ENCODE results near the gene HLCS.

HLCS gene

GRCh38 chr21:36834192-36834591 lies 132.3 kb downstream of the HLCS start:
- peaks cover 14% of the 10 kb centered on the region for H3K4me1 ChIP-seq (ENCODE audit: insufficient read depth, low read length, poor library complexity, severe bottlenecking)
- no peaks in the 10 kb centered on the region for H3K36me3 ChIP-seq (ENCODE audit: insufficient read depth, low read length)
- no peaks in the 10 kb centered on the region for H3K27me3 ChIP-seq (ENCODE audit: insufficient read depth, low read length, poor library complexity, severe bottlenecking)
- no peaks in the 10 kb centered on the region for H3K79me2 ChIP-seq (ENCODE audit: insufficient read depth, low read length)
- H4K20me1 ChIP-seq (ENCODE audit: insufficient read depth, low read length, poor library complexity, severe bottlenecking), result no peaks in the 10 kb centered on the region
- H3K9ac ChIP-seq (ENCODE audit: low read depth, low read length, poor library complexity, severe bottlenecking), result no peak overlapping the region
- TF ChIP-seq CTCF (conservative IDR thresholded peaks at IDR 0.05; ENCODE audit: low read length), result no peak
- no peak for TF ChIP-seq EZH2phosphoT487 (IDR thresholded peaks at IDR 0.05; ENCODE audit: borderline replicate concordance)
- no peak overlapping the region for H2AFZ ChIP-seq (ENCODE audit: low read length)
- no peak overlapping the region for H3K4me2 ChIP-seq (ENCODE audit: low read depth, low read length, poor library complexity, severe bottlenecking)
- no peak overlapping the region for H3K4me3 ChIP-seq (ENCODE audit: low read length, poor library complexity, severe bottlenecking)
- H3F3A ChIP-seq (ENCODE audit: low read depth), result no peaks in the 10 kb centered on the region
- no peaks in the 10 kb centered on the region for H3K9me2 ChIP-seq (replicated peaks; ENCODE audit: low read depth, low read length)
- H3K9me3 ChIP-seq (ENCODE audit: insufficient read depth, low read depth, low read length), result no peaks in the 10 kb centered on the region

- Histone ChIP-seq H4K20me1 (ENCODE audit: insufficient read depth, low read length, poor library complexity, severe bottlenecking) (no peaks in the 10 kb centered on the region), H3K4me2 (ENCODE audit: low read depth, low read length, poor library complexity, severe bottlenecking) (no peak overlapping the region), H3K4me1 (ENCODE audit: insufficient read depth, low read length, poor library complexity, severe bottlenecking) (peaks cover 14% of the 10 kb centered on the region), H3K9me3 (ENCODE audit: insufficient read depth, low read depth, low read length) (no peaks in the 10 kb centered on the region), H3K27me3 (ENCODE audit: insufficient read depth, low read length, poor library complexity, severe bottlenecking) (no peaks in the 10 kb centered on the region), H3K36me3 (ENCODE audit: insufficient read depth, low read length) (no peaks in the 10 kb centered on the region), H3K9me2 (replicated peaks; ENCODE audit: low read depth, low read length) (no peaks in the 10 kb centered on the region), H3K79me2 (ENCODE audit: insufficient read depth, low read length) (no peaks in the 10 kb centered on the region), H2AFZ (ENCODE audit: low read length) (no peak overlapping the region), H3F3A (ENCODE audit: low read depth) (no peaks in the 10 kb centered on the region), H3K9ac (ENCODE audit: low read depth, low read length, poor library complexity, severe bottlenecking) (no peak overlapping the region), H3K4me3 (ENCODE audit: low read length, poor library complexity, severe bottlenecking) (no peak overlapping the region)
- TF ChIP-seq EZH2phosphoT487 (IDR thresholded peaks at IDR 0.05; ENCODE audit: borderline replicate concordance) (no peak), CTCF (conservative IDR thresholded peaks at IDR 0.05; ENCODE audit: low read length) (no peak)
Measured at GRCh38 chr21:36830100-36830499, 136.4 kb downstream of the HLCS start.

DNA sequence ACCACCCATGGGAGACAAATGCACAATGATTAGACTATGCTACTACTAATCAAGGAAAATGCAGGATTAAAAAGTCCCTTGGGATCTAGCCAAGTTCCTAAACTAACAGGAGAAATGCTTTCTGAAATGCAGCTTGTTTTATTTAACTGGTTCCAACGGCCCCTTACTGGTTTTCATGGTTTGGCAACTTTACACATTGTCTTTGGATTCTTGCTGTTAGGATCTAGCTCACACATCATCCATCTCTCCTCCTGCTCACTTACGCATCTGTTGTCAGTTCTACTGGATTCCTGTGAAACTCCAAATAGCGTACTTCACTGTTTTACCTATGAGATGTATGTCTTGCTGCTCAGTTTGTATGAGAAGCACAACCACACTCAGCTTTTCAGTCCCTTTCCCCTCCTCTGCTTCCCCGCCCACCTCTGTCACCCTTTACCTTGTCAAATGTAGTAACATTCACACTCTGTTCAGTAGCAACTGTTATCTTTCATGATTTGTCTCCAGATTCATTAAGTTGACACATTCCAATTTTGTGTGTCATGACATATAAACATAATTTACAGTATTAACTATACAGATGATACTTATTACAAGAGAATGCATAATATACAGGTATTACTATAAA lies 137.5 kb downstream of the HLCS start:
- Histone ChIP-seq H2AFZ (ENCODE audit: low read length) (no peak overlapping the region), H3K4me1 (ENCODE audit: insufficient read depth, low read length, poor library complexity, severe bottlenecking) (peaks cover 14% of the 10 kb centered on the region), H3K27me3 (ENCODE audit: insufficient read depth, low read length, poor library complexity, severe bottlenecking) (no peaks in the 10 kb centered on the region), H3K9ac (ENCODE audit: low read depth, low read length, poor library complexity, severe bottlenecking) (no peak overlapping the region), H3K36me3 (ENCODE audit: insufficient read depth, low read length) (no peaks in the 10 kb centered on the region), H3K9me3 (ENCODE audit: insufficient read depth, low read depth, low read length) (no peaks in the 10 kb centered on the region), H3K9me2 (replicated peaks; ENCODE audit: low read depth, low read length) (no peaks in the 10 kb centered on the region), H3K4me2 (ENCODE audit: low read depth, low read length, poor library complexity, severe bottlenecking) (no peak overlapping the region), H3K4me3 (ENCODE audit: low read length, poor library complexity, severe bottlenecking) (no peak overlapping the region), H3K79me2 (ENCODE audit: insufficient read depth, low read length) (no peaks in the 10 kb centered on the region), H3F3A (ENCODE audit: low read depth) (no peaks in the 10 kb centered on the region), H4K20me1 (ENCODE audit: insufficient read depth, low read length, poor library complexity, severe bottlenecking) (no peaks in the 10 kb centered on the region)
- TF ChIP-seq CTCF (conservative IDR thresholded peaks at IDR 0.05; ENCODE audit: low read length) (no peak), EZH2phosphoT487 (IDR thresholded peaks at IDR 0.05; ENCODE audit: borderline replicate concordance) (no peak)

Data from Loucy (cell line).